HG03196 (cell line): ENCODE measurements around the gene BPTF.
"Not testable (repeated sequence)": the region's sequence is repeated elsewhere in the genome, so short reads cannot be mapped to it uniquely, and the experiment has no call there.

Source experiments
- ATAC-seq: cut with Tn5 transposase; IDR thresholded peaks from one replicate; pipeline ENCODE4 v1.9.1; 2021; ENCODE audit not compliant: unreplicated experiment

BPTF gene

GRCh38 chr17:67833134-67833533 is 7.8 kb downstream of the BPTF start:
- ATAC-seq = no peak

GRCh38 chr17:67833946-67834631 is 8.8 kb downstream of the BPTF start:
- no peak for ATAC-seq

- ATAC-seq = no peak
Measured at GRCh38 chr17:67834634-67835033, 9.3 kb downstream of the BPTF start.

GRCh38 chr17:67836205-67836987 is 11.1 kb downstream of the BPTF start:
- ATAC-seq = no peak

- no peak for ATAC-seq
Measured at GRCh38 chr17:67837965-67838364, 12.7 kb downstream of the BPTF start.

- no peak for ATAC-seq
Measured at GRCh38 chr17:67838538-67838937, 13.2 kb downstream of the BPTF start.

- no peak for ATAC-seq
Measured at GRCh38 chr17:67841992-67842391, 16.7 kb downstream of the BPTF start.

GRCh38 chr17:67842648-67843047 is 17.3 kb downstream of the BPTF start:
- ATAC-seq = no peak

GRCh38 chr17:67845374-67845773 is 20.1 kb downstream of the BPTF start:
- no peak for ATAC-seq

- not testable (repeated sequence) for ATAC-seq
Measured at GRCh38 chr17:67848189-67848588, 22.9 kb downstream of the BPTF start.

GRCh38 chr17:67848846-67849245 is 23.5 kb downstream of the BPTF start:
- not testable (repeated sequence) for ATAC-seq

GRCh38 chr17:67850991-67851631 is 25.8 kb downstream of the BPTF start:
- ATAC-seq = no peak

GRCh38 chr17:67853703-67854102 is 28.4 kb downstream of the BPTF start:
- ATAC-seq = no peak

GRCh38 chr17:67854378-67854777 is 29.1 kb downstream of the BPTF start:
- ATAC-seq = no peak

- ATAC-seq = no peak
Measured at GRCh38 chr17:67855504-67856324, 30.4 kb downstream of the BPTF start.

- ATAC-seq = not testable (repeated sequence)
Measured at GRCh38 chr17:67856402-67856801, 31.1 kb downstream of the BPTF start.

- no peak for ATAC-seq
Measured at GRCh38 chr17:67862614-67863217, 37.4 kb downstream of the BPTF start.

- ATAC-seq = no peak
Measured at GRCh38 chr17:67863624-67864247, 38.4 kb downstream of the BPTF start.

GRCh38 chr17:67865438-67865837 is 40.1 kb downstream of the BPTF start:
- ATAC-seq = no peak

- ATAC-seq = no peak
Measured at GRCh38 chr17:67867591-67867990, 42.3 kb downstream of the BPTF start.
